PC-9 (cell line): ENCODE measurements around the gene MCC.

ENCODE experiments used
- EZH2 ChIP-seq: fragments of 200-600 bp; sonication (generic); IDR thresholded peaks from 2 replicates; pipeline ENCODE4 v1.8.0; 2017; ENCODE audit warnings: antibody characterized with exemption, low read depth
- TF ChIP-seq, protein P1 (sequence below): fragments of 200-600 bp; sonication (generic); conservative IDR thresholded peaks from 2 replicates; pipeline ENCODE4 v1.6.1; 2017; ENCODE audit warnings: mixed run types, antibody characterized with exemption, mild to moderate bottlenecking, moderate library complexity

DNA sequence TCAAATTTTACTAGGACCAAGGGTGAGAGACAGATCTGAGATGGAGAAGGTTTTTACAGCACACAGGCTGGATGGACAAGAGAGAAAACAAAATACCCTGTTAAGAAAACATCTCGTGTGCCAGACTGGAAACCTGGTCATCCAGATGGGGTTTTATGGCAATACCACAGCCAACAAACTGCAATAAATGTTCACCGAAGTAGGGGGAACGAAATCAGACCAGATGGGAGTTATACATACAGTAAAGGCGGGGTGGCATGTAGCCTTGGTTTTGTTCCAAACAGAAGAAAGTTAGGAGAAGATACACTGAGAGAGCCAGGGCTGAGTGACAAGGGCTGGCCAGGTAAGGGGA, 448.3 kb downstream of the MCC start:
- TF ChIP-seq, protein P1, sequence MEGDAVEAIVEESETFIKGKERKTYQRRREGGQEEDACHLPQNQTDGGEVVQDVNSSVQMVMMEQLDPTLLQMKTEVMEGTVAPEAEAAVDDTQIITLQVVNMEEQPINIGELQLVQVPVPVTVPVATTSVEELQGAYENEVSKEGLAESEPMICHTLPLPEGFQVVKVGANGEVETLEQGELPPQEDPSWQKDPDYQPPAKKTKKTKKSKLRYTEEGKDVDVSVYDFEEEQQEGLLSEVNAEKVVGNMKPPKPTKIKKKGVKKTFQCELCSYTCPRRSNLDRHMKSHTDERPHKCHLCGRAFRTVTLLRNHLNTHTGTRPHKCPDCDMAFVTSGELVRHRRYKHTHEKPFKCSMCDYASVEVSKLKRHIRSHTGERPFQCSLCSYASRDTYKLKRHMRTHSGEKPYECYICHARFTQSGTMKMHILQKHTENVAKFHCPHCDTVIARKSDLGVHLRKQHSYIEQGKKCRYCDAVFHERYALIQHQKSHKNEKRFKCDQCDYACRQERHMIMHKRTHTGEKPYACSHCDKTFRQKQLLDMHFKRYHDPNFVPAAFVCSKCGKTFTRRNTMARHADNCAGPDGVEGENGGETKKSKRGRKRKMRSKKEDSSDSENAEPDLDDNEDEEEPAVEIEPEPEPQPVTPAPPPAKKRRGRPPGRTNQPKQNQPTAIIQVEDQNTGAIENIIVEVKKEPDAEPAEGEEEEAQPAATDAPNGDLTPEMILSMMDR, result no peak
- TF ChIP-seq EZH2, result no peak
